ENCODE results near the gene B4GALNT2.

DNA sequence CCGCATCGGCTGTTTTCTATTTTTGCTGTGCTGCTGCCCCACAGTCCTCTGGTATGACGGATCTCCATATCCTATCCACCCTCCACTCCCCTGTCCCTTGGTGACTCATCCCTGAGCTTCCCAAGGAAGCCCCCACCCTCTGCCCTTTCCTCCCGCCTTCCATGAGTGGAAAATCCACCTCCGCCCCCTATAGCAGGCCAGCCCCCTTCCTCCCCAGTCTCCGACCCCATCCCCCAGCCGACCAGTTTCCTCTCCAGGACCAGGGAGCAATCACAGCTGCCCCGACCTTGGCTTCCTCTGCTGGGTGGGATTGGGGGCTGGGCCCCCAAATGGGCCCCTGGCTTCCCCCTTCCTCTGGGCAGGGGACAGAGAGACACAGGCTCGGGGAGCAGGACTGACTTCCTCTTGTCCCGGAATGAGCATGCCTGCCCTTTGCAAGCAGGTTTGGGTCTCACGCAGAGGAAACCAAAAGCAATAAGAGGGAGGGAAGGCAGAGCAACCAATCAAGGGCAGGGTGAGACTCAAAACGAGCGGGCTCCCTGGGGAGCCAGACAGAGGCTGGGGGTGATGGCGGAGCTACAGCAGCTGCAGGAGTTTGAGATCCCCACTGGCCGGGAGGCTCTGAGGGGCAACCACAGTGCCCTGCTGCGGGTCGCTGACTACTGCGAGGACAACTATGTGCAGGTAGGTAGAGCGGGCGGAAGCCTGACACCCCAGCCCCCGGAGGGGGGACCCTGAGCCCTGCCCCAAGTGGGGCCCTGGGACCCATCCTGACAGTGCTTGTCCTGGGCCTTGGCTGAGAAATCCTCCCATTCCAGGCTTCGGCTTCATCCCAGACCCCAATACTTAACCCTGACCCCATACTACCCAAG lies 77.8 kb downstream of the B4GALNT2 start, which contains the start of the genes ABI3 and GNGT2:
- TF ChIP-seq POLR2A (IDR thresholded peaks at IDR 0.05; ENCODE audit: low read length), result no peak
- TF ChIP-seq GATA1 (IDR thresholded peaks at IDR 0.05; ENCODE audit: low read depth, low read length), result no peak
